RWPE1 (cell line): Measurements from ENCODE around the gene PIGM.
A peak's percentile ranks its signal among the peaks of the same experiment; 100 is the strongest.

Source experiments
- CTCF ChIA-PET: fragments of 350-600 bp; sonication (Branson Sonifier 250); formaldehyde crosslinking; extraction: SDS; loops from one replicate; lab custom pipeline; 2021; lab: Yijun Ruan, JAX
- POLR2A ChIA-PET: fragments of 400-600 bp; formaldehyde crosslinking; extraction: SDS; loops from one replicate; lab custom pipeline; 2020; ENCODE audit warnings: antibody characterized with exemption; ENCODE audit not compliant: low non-redundant PET; lab: Yijun Ruan, JAX
- DNase-seq: peaks from one replicate; pipeline ENCODE4 v3.0.0; 2012; ENCODE audit warnings: low spot score
- H3K27ac ChIP-seq: fragments of 450-650 bp; 2 replicates; pipeline ENCODE4 v1.5.1; 2017
- TF ChIP-seq, protein P1 (sequence below): fragments of 450-650 bp; conservative IDR thresholded peaks from 2 replicates; pipeline ENCODE4 v1.5.1; 2017; ENCODE audit warnings: low read depth, mild to moderate bottlenecking

Gene PIGM

DNA sequence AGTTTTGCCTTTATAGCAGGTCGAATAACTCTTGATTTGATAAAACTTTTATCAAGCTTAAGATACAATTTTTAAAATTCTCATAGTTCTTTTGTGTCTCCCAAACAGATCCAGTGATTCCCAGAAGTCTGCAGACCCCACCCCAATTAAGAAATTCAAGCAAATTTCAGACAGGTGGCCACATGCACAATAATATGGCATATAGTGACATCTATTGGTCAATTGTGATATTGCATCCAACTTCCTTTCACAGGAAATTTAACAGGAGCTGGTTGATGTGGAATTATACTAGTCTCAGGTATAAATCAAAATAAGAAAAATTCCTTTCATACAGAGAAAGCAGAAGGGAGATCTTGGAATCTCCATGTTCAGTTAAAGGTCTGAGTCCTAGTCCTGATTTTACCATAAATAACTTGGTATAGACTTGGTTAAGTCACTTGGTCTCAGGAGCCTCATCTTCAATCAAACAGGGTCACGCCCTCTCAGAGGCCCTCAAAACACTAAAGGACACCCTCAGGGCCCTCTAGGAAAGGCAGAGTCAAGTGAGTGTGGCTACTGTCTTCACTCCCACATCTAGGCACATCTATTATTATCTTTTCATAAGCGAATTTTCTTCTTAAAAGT is 24.1 kb downstream of the PIGM start:
- ChIA-PET CTCF (interaction anchor here (0.6 to 6.4 kb wide), 28 partner anchors 9 to 874 kb away, joined by 3 to 85 read pairs (median 4); partner anchors contain the start of gene IGSF9), POLR2A (interaction anchor here (0.8 kb wide), 1 partner anchor 62 kb away, joined by 3 read pairs; the partner anchor contains the start of gene IGSF9)
- peak; percentile 34 for DNase-seq
- no peak overlapping the region for H3K27ac ChIP-seq
- TF ChIP-seq, protein P1, sequence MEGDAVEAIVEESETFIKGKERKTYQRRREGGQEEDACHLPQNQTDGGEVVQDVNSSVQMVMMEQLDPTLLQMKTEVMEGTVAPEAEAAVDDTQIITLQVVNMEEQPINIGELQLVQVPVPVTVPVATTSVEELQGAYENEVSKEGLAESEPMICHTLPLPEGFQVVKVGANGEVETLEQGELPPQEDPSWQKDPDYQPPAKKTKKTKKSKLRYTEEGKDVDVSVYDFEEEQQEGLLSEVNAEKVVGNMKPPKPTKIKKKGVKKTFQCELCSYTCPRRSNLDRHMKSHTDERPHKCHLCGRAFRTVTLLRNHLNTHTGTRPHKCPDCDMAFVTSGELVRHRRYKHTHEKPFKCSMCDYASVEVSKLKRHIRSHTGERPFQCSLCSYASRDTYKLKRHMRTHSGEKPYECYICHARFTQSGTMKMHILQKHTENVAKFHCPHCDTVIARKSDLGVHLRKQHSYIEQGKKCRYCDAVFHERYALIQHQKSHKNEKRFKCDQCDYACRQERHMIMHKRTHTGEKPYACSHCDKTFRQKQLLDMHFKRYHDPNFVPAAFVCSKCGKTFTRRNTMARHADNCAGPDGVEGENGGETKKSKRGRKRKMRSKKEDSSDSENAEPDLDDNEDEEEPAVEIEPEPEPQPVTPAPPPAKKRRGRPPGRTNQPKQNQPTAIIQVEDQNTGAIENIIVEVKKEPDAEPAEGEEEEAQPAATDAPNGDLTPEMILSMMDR, result peak; percentile 73

DNA sequence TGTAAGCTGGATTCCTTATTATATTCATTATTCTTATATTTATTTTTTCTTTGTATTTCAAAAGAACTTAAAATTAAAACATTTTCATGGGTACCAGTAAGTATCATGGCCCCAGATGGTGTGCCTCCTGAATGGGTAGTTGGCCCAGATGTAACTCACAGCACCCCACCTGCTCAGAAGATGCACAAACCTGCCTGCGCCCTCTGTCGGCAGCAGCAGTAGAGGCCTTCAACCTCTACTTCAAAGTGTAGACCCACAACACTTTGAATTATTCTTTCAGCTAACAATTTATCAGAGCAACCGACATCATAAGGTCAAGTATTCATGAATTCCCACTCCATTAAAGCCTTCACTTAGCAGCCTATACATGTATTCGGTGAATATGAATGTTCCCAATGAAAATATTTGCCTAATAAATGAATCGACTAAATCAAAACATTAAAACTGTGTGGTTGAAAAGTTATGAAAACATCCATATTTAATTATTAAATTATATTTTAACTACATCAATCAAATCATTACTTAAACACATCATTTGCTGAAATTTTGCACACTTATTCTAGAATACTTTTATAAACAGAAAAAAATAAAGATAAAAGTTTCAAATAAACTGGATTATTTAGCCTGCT is 25.4 kb downstream of the PIGM start:
- CTCF ChIA-PET, result interaction anchor here (0.5 to 6.4 kb wide), 26 partner anchors 10 to 337 kb away, joined by 3 to 85 read pairs (median 4); partner anchors contain the start of gene IGSF9
- TF ChIP-seq, protein P1, result peak; percentile 94
- POLR2A ChIA-PET, result no interaction called here
- DNase-seq, result peak; percentile 84
- no peak overlapping the region for H3K27ac ChIP-seq

DNA sequence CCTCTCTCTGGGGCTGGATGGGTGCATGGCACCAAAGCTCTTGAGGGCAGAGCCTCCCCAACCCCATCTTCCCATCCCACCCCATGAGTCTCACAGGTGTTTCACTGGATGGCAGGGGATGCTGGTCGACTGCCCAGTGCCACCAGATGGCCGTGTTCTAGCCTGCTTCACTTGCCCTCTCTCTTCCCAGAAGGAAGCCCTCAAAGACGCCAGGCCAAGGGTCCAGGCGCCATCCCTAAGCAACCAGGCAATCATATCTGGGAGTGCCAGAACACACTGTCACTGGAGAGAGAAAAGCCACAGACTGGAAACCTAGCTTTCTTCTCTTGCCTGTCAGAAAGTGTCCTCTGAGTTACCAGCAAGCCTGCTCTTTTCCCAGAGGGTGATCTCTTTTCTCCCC is 26.7 kb downstream of the PIGM start:
- TF ChIP-seq, protein P1, result no peak
- DNase-seq, result no peak
- CTCF ChIA-PET, result interaction anchor here (1.1 to 6.4 kb wide), 7 partner anchors 16 to 206 kb away, joined by 4 to 85 read pairs (median 12); partner anchors contain the start of gene IGSF9
- POLR2A ChIA-PET, result no interaction called here
- H3K27ac ChIP-seq, result no peak overlapping the region

DNA sequence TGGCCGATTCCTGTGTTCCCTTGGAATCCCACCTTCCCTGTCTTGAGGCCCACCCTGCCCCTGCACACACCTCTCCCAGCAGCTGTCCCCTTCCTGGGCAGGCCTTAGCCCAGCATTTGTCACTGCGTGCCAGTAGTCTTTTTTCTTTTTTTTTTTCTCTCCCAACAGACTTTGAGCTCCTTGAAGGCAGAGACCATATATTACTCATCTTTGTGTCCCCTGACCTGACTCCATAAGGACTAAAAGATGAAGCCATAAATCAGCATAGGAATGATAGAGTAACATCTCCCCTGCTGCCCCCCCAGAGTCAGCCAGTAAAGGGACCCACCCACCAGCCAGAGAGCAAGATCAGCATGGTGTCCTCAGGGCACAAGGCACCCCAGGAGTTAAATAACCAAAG is 27.4 kb downstream of the PIGM start:
- ChIA-PET CTCF (interaction anchor here (0.8 to 6.4 kb wide), 4 partner anchors 70 to 205 kb away, joined by 4 to 85 read pairs (median 5); no protein-coding TSS in a partner anchor), POLR2A (no interaction called here)
- no peak for DNase-seq
- TF ChIP-seq, protein P1, result no peak
- H3K27ac ChIP-seq, result peak overlapping the region; percentile 28; the same call in 1 of the 2 replicates

DNA sequence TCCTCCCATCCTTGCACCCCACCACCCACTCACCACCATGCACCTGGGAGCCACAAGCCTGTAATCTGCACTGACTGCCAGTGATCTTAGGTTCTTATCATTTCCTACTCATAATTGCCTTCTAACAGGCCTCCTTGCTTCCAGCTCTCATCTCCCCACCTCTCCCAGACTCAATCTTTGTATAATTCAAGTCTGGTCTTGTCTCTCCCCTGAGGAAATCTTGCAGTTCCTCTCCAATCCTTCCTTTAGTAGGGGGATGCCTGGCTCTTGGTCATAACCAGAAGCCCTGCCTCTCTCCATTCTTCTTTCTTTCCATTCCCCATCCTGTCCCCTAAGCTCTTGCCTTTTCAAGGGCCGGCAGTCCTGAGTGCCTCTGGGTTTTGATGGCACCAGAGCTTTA is 27.8 kb downstream of the PIGM start:
- DNase-seq, result peak; percentile 32
- ChIA-PET POLR2A (no interaction called here), CTCF (interaction anchor here (0.5 to 6.4 kb wide), 5 partner anchors 69 to 205 kb away, joined by 3 to 85 read pairs (median 4); no protein-coding TSS in a partner anchor)
- TF ChIP-seq, protein P1, result no peak
- H3K27ac ChIP-seq, result peak overlapping the region; percentile 28; the same call in 1 of the 2 replicates

DNA sequence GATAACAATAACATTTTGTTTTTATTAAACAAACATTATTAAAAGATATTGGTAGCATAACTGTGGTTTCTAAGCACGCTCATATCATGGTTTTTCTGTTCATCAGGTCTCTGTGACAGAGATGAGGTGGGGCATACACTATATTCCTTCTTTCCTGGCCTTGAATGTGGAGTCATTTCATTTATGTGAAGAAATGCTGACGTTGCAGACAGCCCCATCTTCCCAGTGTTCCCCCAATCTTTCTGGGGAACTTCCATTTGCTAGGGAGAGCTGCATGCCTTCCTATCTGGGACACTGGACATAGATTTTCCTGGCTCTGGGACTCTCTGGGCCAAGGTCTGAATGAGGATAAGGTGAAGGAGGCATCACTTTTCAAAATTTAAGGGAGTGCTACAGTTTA is 30.4 kb downstream of the PIGM start:
- DNase-seq, result no peak
- H3K27ac ChIP-seq, result no peak overlapping the region
- ChIA-PET CTCF (interaction anchor here (0.6 kb wide), 1 partner anchor 921 kb away, joined by 3 read pairs; no protein-coding TSS in a partner anchor), POLR2A (no interaction called here)
- TF ChIP-seq, protein P1, result no peak
